IPS-15b (cell line): ENCODE data around the gene ACOT13.
"Not testable (repeated sequence)": the region's sequence is repeated elsewhere in the genome, so short reads cannot be mapped to it uniquely, and the experiment has no call there.

Experiments
- H3K27me3 ChIP-seq: one replicate; pipeline ENCODE4 v1.6.1; 2013; ENCODE audit warnings: low read length; ENCODE audit not compliant: control insufficient read depth, insufficient read depth
- H3K36me3 ChIP-seq: one replicate; pipeline ENCODE4 v1.6.1; 2013; ENCODE audit warnings: low read length; ENCODE audit not compliant: control insufficient read depth, insufficient read depth
- H3K4me1 ChIP-seq: one replicate; pipeline ENCODE4 v1.6.1; 2013; ENCODE audit warnings: mild to moderate bottlenecking, low read length; ENCODE audit not compliant: control insufficient read depth, insufficient read depth
- H3K4me3 ChIP-seq: one replicate; pipeline ENCODE4 v1.5.1; 2013; ENCODE audit warnings: low read depth, low read length
- H3K9ac ChIP-seq: one replicate; pipeline ENCODE4 v1.6.1; 2013; ENCODE audit warnings: low read depth, mild to moderate bottlenecking, low read length
- H3K9me3 ChIP-seq: one replicate; pipeline ENCODE4 v1.6.1; 2013; ENCODE audit warnings: mild to moderate bottlenecking, low read length; ENCODE audit not compliant: control insufficient read depth, insufficient read depth

ACOT13 gene

DNA sequence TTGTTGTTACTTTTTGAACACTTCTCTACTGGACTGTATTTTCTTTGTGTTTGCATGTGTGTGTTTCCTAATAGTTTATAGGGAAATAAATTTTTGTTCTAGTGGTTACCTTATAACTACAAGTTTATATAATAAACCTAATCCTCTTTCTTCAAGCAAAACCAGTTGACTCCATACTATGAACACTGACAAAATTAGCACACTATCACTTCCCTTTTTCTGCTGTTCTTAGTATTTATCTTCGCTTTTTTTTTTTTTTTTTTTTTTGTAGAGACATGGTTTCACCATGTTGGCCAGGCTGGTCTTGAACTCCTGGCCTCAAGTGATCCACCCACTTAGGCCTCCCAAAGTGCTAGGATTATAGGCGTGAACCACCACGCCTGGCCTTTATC is 77.1 kb downstream of the ACOT13 start:
- no peak overlapping the region for H3K9ac ChIP-seq

GRCh38 chr6:24744911-24745310 is 78.0 kb downstream of the ACOT13 start:
- Histone ChIP-seq H3K9me3 (no peaks in the 10 kb centered on the region), H3K9ac (no peak overlapping the region), H3K4me3 (no peak overlapping the region), H3K27me3 (no peaks in the 10 kb centered on the region), H3K36me3 (no peaks in the 10 kb centered on the region), H3K4me1 (no peaks in the 10 kb centered on the region)

More for the DNA sequence above, 77.1 kb downstream of the ACOT13 start:
- no peaks in the 10 kb centered on the region for H3K27me3 ChIP-seq
- no peak overlapping the region for H3K4me3 ChIP-seq
- H3K4me1 ChIP-seq = no peaks in the 10 kb centered on the region
- H3K36me3 ChIP-seq = no peaks in the 10 kb centered on the region
- H3K9me3 ChIP-seq = no peaks in the 10 kb centered on the region

GRCh38 chr6:24749297-24749696 is 82.4 kb downstream of the ACOT13 start:
- Histone ChIP-seq H3K9me3 (no peaks in the 10 kb centered on the region), H3K4me3 (no peak overlapping the region), H3K36me3 (no peaks in the 10 kb centered on the region), H3K4me1 (no peaks in the 10 kb centered on the region), H3K27me3 (no peaks in the 10 kb centered on the region), H3K9ac (no peak overlapping the region)

DNA sequence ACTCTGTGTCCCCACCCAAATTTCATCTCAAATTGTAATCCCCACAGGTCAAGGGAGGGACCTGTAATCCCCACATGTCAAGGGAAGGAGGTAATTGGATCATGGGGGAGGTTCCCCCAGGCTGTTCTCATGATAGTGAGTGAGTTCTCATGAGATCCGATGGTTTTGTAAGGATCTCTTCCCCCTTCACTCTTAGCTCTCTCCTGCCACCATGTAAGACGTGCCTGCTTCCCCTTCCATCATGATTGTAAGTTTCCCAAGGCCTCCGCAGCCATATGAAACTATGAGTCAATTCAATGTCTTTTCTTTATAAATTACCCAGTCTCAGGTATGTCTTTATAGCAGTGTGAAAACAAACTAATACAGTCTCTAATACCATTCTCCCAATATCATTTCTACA is 84.0 kb downstream of the ACOT13 start:
- not testable (repeated sequence) for H3K4me3 ChIP-seq, H3K9ac ChIP-seq, H3K36me3 ChIP-seq, H3K4me1 ChIP-seq, H3K27me3 ChIP-seq, H3K9me3 ChIP-seq

DNA sequence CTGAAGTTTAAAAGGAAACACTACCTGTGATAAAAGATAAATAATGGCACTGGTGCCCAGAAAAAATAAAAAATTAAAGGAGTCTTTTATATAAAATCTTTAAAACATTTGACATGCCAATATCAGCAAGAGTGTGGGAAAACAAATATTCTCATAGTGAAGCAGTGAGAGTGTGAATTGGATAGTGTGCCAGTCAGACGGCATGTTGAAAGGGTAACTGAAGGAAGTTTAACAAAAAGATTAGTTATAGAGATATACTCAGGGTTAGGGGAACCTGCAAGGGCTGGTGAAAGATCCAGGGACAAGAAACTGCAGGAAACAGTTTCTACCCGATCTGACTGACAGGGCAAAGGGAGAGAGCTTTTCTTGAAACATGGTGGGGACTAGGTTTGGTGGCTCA is 85.6 kb downstream of the ACOT13 start:
- no peaks in the 10 kb centered on the region for H3K4me1 ChIP-seq
- no peaks in the 10 kb centered on the region for H3K9me3 ChIP-seq
- no peaks in the 10 kb centered on the region for H3K36me3 ChIP-seq
- no peaks in the 10 kb centered on the region for H3K27me3 ChIP-seq
- no peak overlapping the region for H3K4me3 ChIP-seq
- H3K9ac ChIP-seq = no peak overlapping the region

- Histone ChIP-seq H3K9ac (no peak overlapping the region), H3K36me3 (no peaks in the 10 kb centered on the region), H3K9me3 (no peaks in the 10 kb centered on the region), H3K4me1 (no peaks in the 10 kb centered on the region), H3K27me3 (no peaks in the 10 kb centered on the region), H3K4me3 (no peak overlapping the region)
Observed at GRCh38 chr6:24752917-24753492, 86.1 kb downstream of the ACOT13 start.

DNA sequence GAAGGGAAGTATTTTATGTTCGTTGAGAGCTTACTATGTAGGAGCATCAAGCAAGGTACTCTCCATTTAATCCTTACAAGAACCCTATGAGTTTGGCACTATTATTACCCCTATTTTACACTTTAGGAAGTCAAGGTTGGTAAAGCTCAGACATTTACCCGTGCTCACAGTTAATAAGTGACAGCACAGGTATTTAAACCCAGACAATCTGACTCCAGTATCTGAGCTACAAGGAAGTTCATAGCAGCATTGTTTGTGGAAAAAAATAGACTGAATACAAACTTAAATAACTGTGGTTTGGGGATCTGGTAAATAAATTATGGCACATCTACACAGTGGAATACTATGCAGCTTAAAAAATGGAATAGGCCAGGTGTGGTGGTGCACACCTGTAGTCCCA is 86.7 kb downstream of the ACOT13 start:
- Histone ChIP-seq H3K9me3 (no peaks in the 10 kb centered on the region), H3K27me3 (no peaks in the 10 kb centered on the region), H3K36me3 (no peaks in the 10 kb centered on the region), H3K4me3 (no peak overlapping the region), H3K4me1 (no peaks in the 10 kb centered on the region), H3K9ac (no peak overlapping the region)

GRCh38 chr6:24754378-24754777 is 87.5 kb downstream of the ACOT13 start:
- H3K27me3 ChIP-seq, H3K4me3 ChIP-seq, H3K9ac ChIP-seq, H3K4me1 ChIP-seq, H3K36me3 ChIP-seq, H3K9me3 ChIP-seq: not testable (repeated sequence)
